GF-D8 (cell line): ENCODE results near the gene CTNNA2.
"Not testable (repeated sequence)": the region's sequence is repeated elsewhere in the genome, so short reads cannot be mapped to it uniquely, and the experiment has no call there.

Experiments
- DNase-seq: peaks from one replicate; lab custom pipeline; 2025; lab: John Stamatoyannopoulos, UW

The CTNNA2 gene

GRCh38 chr2:80091237-80091636 lies 578.4 kb downstream of the CTNNA2 start:
- no peak for DNase-seq

- no peak for DNase-seq
Observed at GRCh38 chr2:80092474-80092873, 579.6 kb downstream of the CTNNA2 start.

- not testable (repeated sequence) for DNase-seq
Observed at GRCh38 chr2:80098503-80098902, 585.7 kb downstream of the CTNNA2 start.

GRCh38 chr2:80102026-80102425 lies 589.2 kb downstream of the CTNNA2 start:
- no peak for DNase-seq

- DNase-seq, result no peak
Observed at GRCh38 chr2:80105015-80105640, 592.3 kb downstream of the CTNNA2 start.

GRCh38 chr2:80111185-80111584 lies 598.3 kb downstream of the CTNNA2 start:
- DNase-seq, result no peak

- DNase-seq, result no peak
Observed at GRCh38 chr2:80112790-80113189, 599.9 kb downstream of the CTNNA2 start.

GRCh38 chr2:80113399-80113798 lies 600.5 kb downstream of the CTNNA2 start:
- no peak for DNase-seq

- DNase-seq, result no peak
Observed at GRCh38 chr2:80114812-80115211, 602.0 kb downstream of the CTNNA2 start.

GRCh38 chr2:80117401-80117800 lies 604.5 kb downstream of the CTNNA2 start:
- no peak for DNase-seq

GRCh38 chr2:80120866-80121265 lies 608.0 kb downstream of the CTNNA2 start:
- no peak for DNase-seq

GRCh38 chr2:80122675-80123074 lies 609.8 kb downstream of the CTNNA2 start:
- no peak for DNase-seq

GRCh38 chr2:80126596-80127189 lies 613.8 kb downstream of the CTNNA2 start:
- no peak for DNase-seq

GRCh38 chr2:80128080-80128479 lies 615.2 kb downstream of the CTNNA2 start:
- DNase-seq, result no peak

- DNase-seq, result no peak
Observed at GRCh38 chr2:80132281-80132680, 619.4 kb downstream of the CTNNA2 start.

- no peak for DNase-seq
Observed at GRCh38 chr2:80135001-80135400, 622.1 kb downstream of the CTNNA2 start.

- DNase-seq, result no peak
Observed at GRCh38 chr2:80136338-80136737, 623.5 kb downstream of the CTNNA2 start.

- no peak for DNase-seq
Observed at GRCh38 chr2:80139001-80139400, 626.1 kb downstream of the CTNNA2 start.

- no peak for DNase-seq
Observed at GRCh38 chr2:80141007-80141726, 628.3 kb downstream of the CTNNA2 start.

GRCh38 chr2:80145499-80145898 lies 632.6 kb downstream of the CTNNA2 start:
- no peak for DNase-seq

- DNase-seq, result not testable (repeated sequence)
Observed at GRCh38 chr2:80146757-80147156, 633.9 kb downstream of the CTNNA2 start.

- DNase-seq, result no peak
Observed at GRCh38 chr2:80147690-80148089, 634.8 kb downstream of the CTNNA2 start.

- no peak for DNase-seq
Observed at GRCh38 chr2:80148906-80149305, 636.1 kb downstream of the CTNNA2 start.
